Mesenchymal stem cell (in vitro differentiated cells and primary cell): Measurements from ENCODE around the gene ELFN1.

Experiments
- DNase-seq: peaks from one replicate; pipeline ENCODE4 v3.0.0-alpha.2; 2013
- H2AFZ ChIP-seq: one replicate; pipeline ENCODE4 v1.6.1; 2013; ENCODE audit warnings: low read depth, mild to moderate bottlenecking, control low read depth, inconsistent platforms, low read length, moderate library complexity
- H2AK5ac ChIP-seq: 2 replicates; pipeline ENCODE4 v1.6.1; 2013; ENCODE audit warnings: low read length, moderate library complexity, mild to moderate bottlenecking, inconsistent platforms; ENCODE audit not compliant: severe bottlenecking
- H2BK120ac ChIP-seq: one replicate; pipeline ENCODE4 v1.6.1; 2013; ENCODE audit warnings: low read depth, mild to moderate bottlenecking, inconsistent platforms, low read length, moderate library complexity
- H2BK12ac ChIP-seq, 2 experiments: one replicate each; pipeline ENCODE4 v1.6.1; 2013; ENCODE audit warnings: inconsistent platforms in 2 of 2, low read length in 2 of 2, mild to moderate bottlenecking in 2 of 2, moderate library complexity in 2 of 2, control low read depth in 1 of 2
- H2BK15ac ChIP-seq: one replicate; pipeline ENCODE4 v1.6.1; 2013; ENCODE audit warnings: mild to moderate bottlenecking, low read depth, inconsistent platforms; ENCODE audit not compliant: poor library complexity, severe bottlenecking
- H2BK5ac ChIP-seq: 2 replicates; pipeline ENCODE4 v1.6.1; 2013; ENCODE audit warnings: low read depth, mild to moderate bottlenecking, low read length, control low read depth, inconsistent platforms; ENCODE audit not compliant: poor library complexity, severe bottlenecking
- H3K14ac ChIP-seq, 2 experiments: one replicate each; pipeline ENCODE4 v1.6.1; 2013; ENCODE audit warnings: inconsistent platforms in 2 of 2, low read length in 2 of 2, control low read depth in 1 of 2, mild to moderate bottlenecking in 1 of 2, moderate library complexity in 1 of 2
- H3K18ac ChIP-seq, 2 experiments: one replicate each; pipeline ENCODE4 v1.6.1; 2013; ENCODE audit warnings: inconsistent platforms in 2 of 2, low read length in 2 of 2, control low read depth in 1 of 2, low read depth in 1 of 2, mild to moderate bottlenecking in 1 of 2
- H3K23ac ChIP-seq, 2 experiments: one replicate each; pipeline ENCODE4 v1.6.1; 2013; ENCODE audit warnings: inconsistent platforms in 2 of 2, low read length in 2 of 2, mild to moderate bottlenecking in 2 of 2, moderate library complexity in 2 of 2, control low read depth in 1 of 2
- H3K27ac ChIP-seq: 2 replicates; pipeline ENCODE4 v1.5.1; 2013; ENCODE audit warnings: mild to moderate bottlenecking, moderate library complexity, low read length, control low read depth, inconsistent platforms; ENCODE audit not compliant: poor library complexity, severe bottlenecking
- H3K27me3 ChIP-seq, 2 experiments: 2 replicates each; pipeline versions ENCODE4 v1.6.1 to v1.7.0; 2013; ENCODE audit warnings: low read length in 2 of 2, mild to moderate bottlenecking in 2 of 2, moderate library complexity in 2 of 2, control low read depth in 1 of 2, inconsistent platforms in 1 of 2; ENCODE audit not compliant: control insufficient read depth in 1 of 2, insufficient read depth in 1 of 2
- H3K36me3 ChIP-seq, 2 experiments: 2 replicates each; pipeline versions ENCODE4 v1.6.1 to v1.7.0; 2013; ENCODE audit warnings: low read length in 2 of 2, control low read depth in 1 of 2, inconsistent platforms in 1 of 2, low read depth in 1 of 2, mild to moderate bottlenecking in 1 of 2; ENCODE audit not compliant: insufficient read depth in 2 of 2, control insufficient read depth in 1 of 2
- H3K4ac ChIP-seq, 2 experiments: one replicate each; pipeline ENCODE4 v1.6.1; 2013; ENCODE audit warnings: inconsistent platforms in 2 of 2, low read length in 2 of 2, mild to moderate bottlenecking in 2 of 2, moderate library complexity in 2 of 2, control low read depth in 1 of 2, low read depth in 1 of 2
- H3K4me1 ChIP-seq: 2 replicates; pipeline ENCODE4 v1.6.1; 2013; ENCODE audit warnings: low read depth, low read length, control low read depth; ENCODE audit not compliant: control insufficient read depth, insufficient read depth
- H3K4me2 ChIP-seq: 2 replicates; pipeline ENCODE4 v1.6.1; 2013; ENCODE audit warnings: low read length, mild to moderate bottlenecking, inconsistent platforms; ENCODE audit not compliant: poor library complexity, severe bottlenecking
- H3K4me3 ChIP-seq, 2 experiments: 2 replicates each; pipeline versions ENCODE4 v1.5.1 to v1.7.0; 2013; ENCODE audit warnings: low read length in 2 of 2, mild to moderate bottlenecking in 2 of 2, control low read depth in 1 of 2, low read depth in 1 of 2; ENCODE audit not compliant: insufficient read depth in 1 of 2
- H3K79me1 ChIP-seq: replicated peaks from 2 replicates; pipeline ENCODE4 v1.6.1; 2013; ENCODE audit warnings: mild to moderate bottlenecking, control low read depth, low read length, inconsistent platforms; ENCODE audit not compliant: poor library complexity, severe bottlenecking
- H3K9ac ChIP-seq: 2 replicates; pipeline ENCODE4 v1.7.0; 2013; ENCODE audit warnings: mild to moderate bottlenecking, low read length, moderate library complexity
- H3K9me3 ChIP-seq: 2 replicates; pipeline ENCODE4 v1.7.0; 2013; ENCODE audit warnings: mild to moderate bottlenecking, low read length; ENCODE audit not compliant: control insufficient read depth
- H4K8ac ChIP-seq: one replicate; pipeline ENCODE4 v1.6.1; 2013; ENCODE audit warnings: inconsistent platforms, mild to moderate bottlenecking, low read length, moderate library complexity
- H4K91ac ChIP-seq: one replicate; pipeline ENCODE4 v1.6.1; 2013; ENCODE audit warnings: mild to moderate bottlenecking, low read length, inconsistent platforms
- WGBS: methylation state at CpG from one replicate; pipeline ENCODE4 v1.1.7; 2013; ENCODE audit warnings: mixed read lengths; 5-methylcytosine and 5-hydroxymethylcytosine counted together

The ELFN1 gene

GRCh38 chr7:1654111-1654510 is 16.0 kb upstream of the ELFN1 start:
- no peak overlapping the region for H2BK120ac ChIP-seq
- no peak overlapping the region for H4K91ac ChIP-seq
- H3K4me3 ChIP-seq = no peak overlapping the region
- H3K4ac ChIP-seq = no peak overlapping the region
- H3K36me3 ChIP-seq = no peaks in the 10 kb centered on the region
- H3K23ac ChIP-seq = no peak overlapping the region
- no peak overlapping the region for H2AFZ ChIP-seq
- H3K4me2 ChIP-seq = no peak overlapping the region
- 91% methylated on average over 15 of the region's 15 CpGs for WGBS
- H3K27me3 ChIP-seq = peaks cover 22 to 66% of the 10 kb centered on the region in 2 experiments
- H2AK5ac ChIP-seq = no peak overlapping the region
- H2BK5ac ChIP-seq = no peak overlapping the region
- no peak overlapping the region for H2BK15ac ChIP-seq
- no peaks in the 10 kb centered on the region for H3K4me1 ChIP-seq
- no peak overlapping the region for H3K18ac ChIP-seq
- H3K9ac ChIP-seq = no peak overlapping the region
- no peak overlapping the region for H3K14ac ChIP-seq
- no peak for DNase-seq
- H2BK12ac ChIP-seq = no peak overlapping the region
- no peaks in the 10 kb centered on the region for H3K9me3 ChIP-seq
- H3K27ac ChIP-seq = no peak overlapping the region
- no peak overlapping the region for H4K8ac ChIP-seq
- H3K79me1 ChIP-seq = no peaks in the 10 kb centered on the region

- no peak overlapping the region for H2BK12ac ChIP-seq
- no peak for DNase-seq
- no peak overlapping the region for H3K18ac ChIP-seq
- no peak overlapping the region for H3K23ac ChIP-seq
- no peak overlapping the region for H4K8ac ChIP-seq
- no peak overlapping the region for H2BK120ac ChIP-seq
- peak overlapping the region; percentile 51 for H2AFZ ChIP-seq
- H2BK15ac ChIP-seq = no peak overlapping the region
- no peak overlapping the region for H2AK5ac ChIP-seq
- H3K4ac ChIP-seq = no peak overlapping the region
- H3K27ac ChIP-seq = no peak overlapping the region
- H2BK5ac ChIP-seq = no peak overlapping the region
- H3K9me3 ChIP-seq = no peaks in the 10 kb centered on the region
- H3K27me3 ChIP-seq = peaks cover 15 to 58% of the 10 kb centered on the region in 2 experiments
- no peaks in the 10 kb centered on the region for H3K79me1 ChIP-seq
- no peak overlapping the region for H3K14ac ChIP-seq
- H3K9ac ChIP-seq = no peak overlapping the region
- no peak overlapping the region for H3K4me2 ChIP-seq
- no peak overlapping the region for H3K4me3 ChIP-seq
- 92% methylated on average over 32 of the region's 32 CpGs for WGBS
- H3K36me3 ChIP-seq = no peaks in the 10 kb centered on the region
- no peaks in the 10 kb centered on the region for H3K4me1 ChIP-seq
- H4K91ac ChIP-seq = no peak overlapping the region
Measured at GRCh38 chr7:1654738-1655475, 15.2 kb upstream of the ELFN1 start.

GRCh38 chr7:1659696-1660095 is 10.4 kb upstream of the ELFN1 start:
- Histone ChIP-seq H3K14ac (no peak overlapping the region), H3K9me3 (no peaks in the 10 kb centered on the region), H2AK5ac (no peak overlapping the region), H3K36me3 (no peaks in the 10 kb centered on the region), H3K27me3 (peaks cover 42 to 66% of the 10 kb centered on the region in 2 experiments), H3K27ac (no peak overlapping the region), H3K4me3 (no peak overlapping the region), H4K91ac (no peak overlapping the region), H2BK12ac (no peak overlapping the region), H3K23ac (no peak overlapping the region), H2BK120ac (no peak overlapping the region), H3K4ac (no peak overlapping the region), H3K4me2 (no peak overlapping the region), H3K4me1 (peaks cover 9% of the 10 kb centered on the region), H3K79me1 (no peaks in the 10 kb centered on the region), H2BK15ac (no peak overlapping the region), H2BK5ac (no peak overlapping the region), H3K9ac (no peak overlapping the region), H2AFZ (no peak overlapping the region), H4K8ac (no peak overlapping the region), H3K18ac (no peak overlapping the region)
- 74% methylated on average over 8 of the region's 8 CpGs for WGBS
- peak; percentile 9 for DNase-seq

GRCh38 chr7:1661461-1661860 is 8.6 kb upstream of the ELFN1 start:
- WGBS = 67% methylated on average over 1 of the region's 3 CpGs
- no peak for DNase-seq

More at GRCh38 chr7:1661461-1661860, 8.6 kb upstream of the ELFN1 start:
- Histone ChIP-seq H3K4me3 (no peak overlapping the region), H3K27me3 (peaks cover 37 to 53% of the 10 kb centered on the region in 2 experiments), H3K18ac (no peak overlapping the region), H3K36me3 (no peaks in the 10 kb centered on the region), H3K4me1 (peaks cover 21% of the 10 kb centered on the region), H2BK12ac (no peak overlapping the region), H4K8ac (no peak overlapping the region), H4K91ac (no peak overlapping the region), H3K9me3 (no peaks in the 10 kb centered on the region), H2BK120ac (no peak overlapping the region), H3K23ac (no peak overlapping the region), H2AFZ (no peak overlapping the region), H3K27ac (no peak overlapping the region), H3K4me2 (no peak overlapping the region), H3K9ac (no peak overlapping the region), H3K79me1 (no peaks in the 10 kb centered on the region), H2BK5ac (no peak overlapping the region), H2AK5ac (no peak overlapping the region), H2BK15ac (no peak overlapping the region), H3K14ac (no peak overlapping the region), H3K4ac (no peak overlapping the region)
